ENCODE results near the gene HMGCS1.
"Not testable (repeated sequence)": the region's sequence is repeated elsewhere in the genome, so short reads cannot be mapped to it uniquely, and the experiment has no call there.

The HMGCS1 gene

DNA sequence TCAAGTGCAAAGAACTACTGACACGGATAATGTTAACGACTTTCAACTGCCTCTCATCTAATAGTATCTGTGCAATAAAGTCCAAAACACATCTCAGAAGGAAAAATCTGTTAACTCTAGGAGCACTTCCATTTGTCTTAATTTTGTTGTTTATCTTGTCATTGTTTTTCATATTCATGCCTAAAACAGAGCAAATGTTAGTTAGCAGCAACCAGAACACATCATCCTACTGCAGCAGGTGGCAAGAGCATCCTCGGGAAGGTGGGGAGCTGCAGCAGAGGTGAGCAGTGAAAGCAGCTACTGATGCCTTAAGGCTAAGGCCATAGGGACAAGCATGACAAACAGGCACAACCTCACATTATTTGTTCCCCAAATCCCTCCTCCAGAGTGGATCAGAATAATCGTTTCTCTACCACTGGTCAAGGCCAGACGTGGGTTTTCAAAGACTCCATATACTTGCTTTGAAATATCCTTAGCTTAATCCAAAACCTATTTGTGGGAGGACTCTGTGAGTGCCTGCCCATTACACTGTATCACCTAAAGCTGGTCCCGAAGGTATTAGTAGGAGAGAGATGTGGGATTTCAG lies 1.0 kb downstream of the HMGCS1 start:
- no peak for DNase-seq

DNA sequence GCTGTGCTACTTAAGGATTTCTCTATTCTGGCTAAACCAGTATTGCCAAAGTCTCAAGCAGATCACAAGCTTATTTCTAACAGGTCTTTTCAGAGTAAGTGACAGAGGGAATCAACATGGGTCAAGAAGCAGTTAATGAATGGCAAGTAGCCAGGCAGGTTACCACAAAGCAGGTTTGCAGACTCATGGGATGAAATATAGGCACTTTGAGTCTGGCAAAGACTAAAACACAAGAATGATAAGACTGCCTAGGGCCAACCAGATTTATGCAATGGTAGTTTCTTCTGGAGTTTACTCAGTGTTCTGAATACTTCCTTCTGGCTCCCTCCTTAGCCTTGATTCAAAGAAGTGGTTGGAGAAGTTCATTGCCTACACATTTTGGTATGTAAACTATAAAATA lies 3.6 kb downstream of the HMGCS1 start:
- DNase-seq: no peak

- no peak for DNase-seq
Observed at GRCh38 chr5:43309122-43309521, 4.1 kb downstream of the HMGCS1 start.

DNA sequence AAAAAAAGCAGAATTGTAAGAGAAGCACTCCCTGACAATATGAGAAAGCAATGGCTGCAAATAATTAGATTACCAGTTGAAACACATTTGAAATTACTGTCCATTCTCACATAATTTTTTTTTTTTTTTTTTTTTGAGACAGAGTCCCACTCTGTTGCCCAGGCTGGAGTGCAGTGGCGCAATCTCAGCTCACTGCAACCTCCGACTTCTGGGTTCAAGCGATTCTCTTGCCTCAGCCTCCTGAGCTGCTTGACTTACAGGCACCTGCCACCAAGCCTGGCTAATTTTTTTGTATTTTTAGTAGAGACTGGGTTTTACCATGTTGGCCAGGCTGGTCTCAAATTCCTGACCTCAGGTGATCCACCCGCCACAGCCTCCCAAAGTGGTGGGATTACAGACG lies 6.3 kb downstream of the HMGCS1 start:
- not testable (repeated sequence) for DNase-seq

GRCh38 chr5:43305948-43306565 lies 7.2 kb downstream of the HMGCS1 start:
- DNase-seq: no peak

DNA sequence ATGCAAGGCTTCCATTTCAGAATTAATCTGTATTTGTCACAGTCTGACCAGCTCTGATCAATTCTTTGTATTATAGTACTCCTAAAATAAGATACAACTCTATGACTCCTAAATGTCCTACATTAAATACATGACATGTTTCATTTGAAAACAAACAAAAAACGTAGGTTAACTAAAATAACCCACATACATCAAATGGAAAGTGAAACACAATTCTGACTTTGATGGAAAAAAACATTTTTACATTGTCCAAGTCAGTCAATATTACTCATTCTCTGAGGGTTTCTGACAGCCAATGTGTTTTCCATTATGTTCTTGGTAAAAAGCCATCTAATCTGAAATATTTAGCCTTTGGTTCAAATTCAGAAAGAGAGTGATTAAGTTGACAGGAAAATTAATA lies 8.7 kb downstream of the HMGCS1 start:
- DNase-seq: no peak

- DNase-seq: no peak
Observed at GRCh38 chr5:43303242-43303641, 10.0 kb downstream of the HMGCS1 start.

- DNase-seq: no peak
Observed at GRCh38 chr5:43302481-43302880, 10.7 kb downstream of the HMGCS1 start.

DNA sequence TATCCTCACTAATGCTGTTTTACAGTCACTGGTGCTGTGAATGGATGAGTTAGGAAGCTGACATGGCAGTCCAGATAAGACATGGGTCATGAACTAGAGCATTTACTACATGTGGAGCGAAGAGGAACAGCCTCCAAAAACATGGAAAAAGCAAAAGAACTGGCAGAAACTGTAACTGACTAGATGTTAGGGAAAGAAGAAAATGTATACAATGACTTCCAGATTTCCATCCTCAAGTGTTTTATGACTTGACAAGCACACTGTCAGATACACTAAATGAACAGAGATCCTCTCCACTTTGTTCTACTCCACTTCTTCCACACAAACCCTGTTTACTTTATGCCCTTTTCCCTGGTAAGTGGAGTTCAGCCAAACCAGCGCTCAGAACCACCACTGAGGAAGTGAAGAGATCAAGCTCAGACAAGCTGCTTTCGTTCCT lies 11.5 kb downstream of the HMGCS1 start:
- DNase-seq: no peak

DNA sequence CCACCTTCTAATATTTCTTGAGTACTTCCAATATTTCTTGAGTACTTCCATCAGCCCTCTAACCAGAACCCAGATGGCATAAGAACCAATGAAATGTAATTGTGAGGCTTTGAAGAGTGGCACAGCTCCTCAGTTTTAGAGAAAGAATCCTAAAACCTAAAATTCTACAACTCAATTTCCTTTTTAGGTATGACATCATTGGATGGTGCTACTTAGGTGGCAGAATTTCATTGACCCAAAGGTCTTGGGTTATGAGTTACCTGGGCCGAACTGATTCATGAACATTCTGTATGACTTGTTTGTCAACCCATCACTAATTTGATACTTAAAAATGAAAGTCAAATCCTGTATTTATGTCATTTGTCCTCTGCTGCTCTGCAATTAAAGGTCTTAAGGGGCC lies 13.1 kb downstream of the HMGCS1 start:
- no peak for DNase-seq

DNA sequence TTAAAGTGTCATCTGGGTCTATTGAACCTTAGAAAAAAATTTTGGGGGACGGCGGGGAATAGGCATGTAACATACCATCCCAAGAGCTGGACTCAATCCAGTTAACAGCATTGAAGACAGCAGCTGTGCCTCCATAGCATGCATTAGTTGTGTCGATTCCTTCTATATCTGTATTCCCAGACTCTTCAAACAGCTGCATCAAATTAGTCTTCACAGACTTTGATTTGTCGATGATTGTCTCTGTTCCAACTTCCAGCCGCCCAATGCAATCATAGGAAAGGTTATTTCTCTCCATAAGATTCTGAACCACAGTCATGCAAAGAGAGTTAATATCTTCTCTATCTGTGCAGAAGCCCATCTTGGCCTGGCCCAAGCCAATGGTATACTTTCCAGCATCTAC lies 14.8 kb downstream of the HMGCS1 start:
- DNase-seq: no peak

DNA sequence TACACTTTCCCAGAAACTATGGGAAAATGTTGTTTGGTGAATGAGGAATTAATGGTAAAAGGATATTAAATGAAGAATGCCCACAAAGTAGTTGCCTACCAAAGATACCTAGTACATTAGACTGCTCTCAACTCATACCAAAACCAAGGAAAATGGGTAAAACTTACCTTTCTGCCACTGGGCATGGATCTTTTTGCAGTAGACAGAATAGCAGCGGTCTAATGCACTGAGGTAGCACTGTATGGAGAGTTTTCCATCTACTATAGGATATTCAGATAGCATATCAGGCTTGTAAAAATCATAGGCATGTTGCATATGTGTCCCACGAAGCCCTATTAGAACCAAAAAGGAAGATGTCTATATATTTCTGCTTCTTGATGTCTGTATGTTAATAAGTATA lies 16.4 kb downstream of the HMGCS1 start:
- no peak for DNase-seq

- DNase-seq: no peak
Observed at GRCh38 chr5:43295202-43295601, 18.0 kb downstream of the HMGCS1 start.

DNA sequence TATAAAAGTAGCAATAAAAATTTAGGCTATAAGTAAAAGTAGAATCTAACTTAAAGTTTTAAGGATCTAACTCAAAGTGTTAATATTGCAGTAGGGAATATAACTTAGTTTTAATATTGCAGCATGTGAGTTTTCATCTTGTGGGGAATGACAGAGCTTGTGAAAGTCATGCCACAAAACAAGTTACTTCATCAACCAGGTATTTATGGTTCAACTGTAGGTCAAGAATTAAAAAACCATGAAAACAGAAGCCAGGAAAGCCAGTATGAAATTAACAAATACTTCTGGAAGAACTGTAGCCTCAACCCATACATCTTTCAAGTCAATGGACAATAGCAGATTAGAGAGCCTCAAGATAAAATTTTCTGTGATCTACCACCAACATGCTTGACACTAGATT lies 19.0 kb downstream of the HMGCS1 start:
- DNase-seq: no peak

GRCh38 chr5:43290726-43291125 lies 22.5 kb downstream of the HMGCS1 start:
- DNase-seq: no peak

- no peak for DNase-seq
Observed at GRCh38 chr5:43288269-43288831, 24.9 kb downstream of the HMGCS1 start.

DNA sequence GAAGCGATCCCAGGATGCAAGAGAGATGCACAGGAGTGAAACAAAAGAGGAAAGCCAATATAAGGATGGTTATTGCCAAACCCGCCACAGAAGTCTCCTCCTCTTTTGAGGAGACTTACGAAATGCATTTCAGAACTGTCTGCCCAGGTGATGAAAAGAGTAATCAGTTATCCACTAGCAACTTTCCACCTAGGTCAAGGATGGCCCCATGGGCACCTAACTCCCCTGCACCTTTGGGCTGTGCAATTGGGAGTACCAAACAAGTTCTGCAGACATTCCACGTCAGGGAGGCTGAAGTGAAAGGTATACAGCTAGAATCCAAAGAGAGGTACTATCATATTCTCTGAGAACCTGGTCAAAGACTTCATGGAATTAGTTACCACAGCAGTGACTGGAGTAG lies 25.7 kb downstream of the HMGCS1 start:
- no peak for DNase-seq

DNA sequence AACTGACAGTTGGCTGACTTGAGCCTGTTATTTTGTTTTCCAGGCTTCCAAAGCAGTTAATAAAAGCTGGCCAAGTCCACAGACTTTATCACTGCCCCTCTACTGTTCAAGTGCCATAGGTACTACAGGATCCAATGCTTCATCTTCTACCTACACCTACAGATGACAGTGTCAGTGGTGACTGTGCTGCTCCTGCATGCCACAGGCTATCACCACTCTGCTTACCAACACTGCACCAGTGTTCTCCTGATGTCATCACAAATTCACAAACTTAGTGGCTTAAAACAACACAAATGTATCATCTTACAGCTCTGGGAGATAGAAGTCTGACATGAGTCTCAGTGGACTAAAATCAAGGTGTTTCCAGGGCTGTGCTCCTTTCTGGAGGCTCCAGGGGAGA lies 26.6 kb downstream of the HMGCS1 start:
- no peak for DNase-seq

- no peak for DNase-seq
Observed at GRCh38 chr5:43281840-43282658, 31.2 kb downstream of the HMGCS1 start.

DNA sequence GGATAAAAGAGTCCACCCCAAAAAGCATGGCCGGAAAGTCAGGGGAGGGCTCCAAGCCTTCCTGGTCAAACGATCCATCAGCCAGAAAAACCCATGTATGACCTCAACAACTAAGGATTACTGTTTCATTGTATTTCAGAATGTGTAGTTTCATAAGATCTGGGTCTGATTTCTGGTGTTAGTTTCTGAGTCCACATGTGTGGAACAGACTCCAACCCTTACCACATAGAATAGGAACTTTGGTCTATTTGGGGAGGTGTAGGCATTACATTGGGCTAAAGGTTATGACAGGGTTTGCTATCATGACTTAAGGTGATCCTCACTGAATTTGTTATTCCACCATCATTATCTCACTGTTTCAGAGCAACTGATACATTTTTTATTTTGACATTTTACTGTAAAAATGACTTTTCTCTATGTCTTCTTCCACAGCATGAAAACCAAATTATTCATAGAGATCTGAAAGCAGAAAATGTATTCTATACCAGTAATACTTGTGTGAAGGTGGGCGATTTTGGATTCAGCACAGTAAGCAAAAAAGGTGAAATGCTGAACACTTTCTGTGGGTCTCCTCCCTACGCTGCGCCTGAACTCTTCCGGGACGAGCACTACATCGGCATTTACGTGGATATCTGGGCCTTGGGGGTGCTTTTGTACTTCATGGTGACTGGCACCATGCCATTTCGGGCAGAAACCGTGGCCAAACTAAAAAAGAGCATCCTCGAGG lies 33.5 kb downstream of the HMGCS1 start:
- no peak for DNase-seq

GRCh38 chr5:43275391-43275790 lies 37.8 kb downstream of the HMGCS1 start:
- DNase-seq: no peak

GRCh38 chr5:43274435-43275114 lies 38.6 kb downstream of the HMGCS1 start:
- DNase-seq: no peak

DNA sequence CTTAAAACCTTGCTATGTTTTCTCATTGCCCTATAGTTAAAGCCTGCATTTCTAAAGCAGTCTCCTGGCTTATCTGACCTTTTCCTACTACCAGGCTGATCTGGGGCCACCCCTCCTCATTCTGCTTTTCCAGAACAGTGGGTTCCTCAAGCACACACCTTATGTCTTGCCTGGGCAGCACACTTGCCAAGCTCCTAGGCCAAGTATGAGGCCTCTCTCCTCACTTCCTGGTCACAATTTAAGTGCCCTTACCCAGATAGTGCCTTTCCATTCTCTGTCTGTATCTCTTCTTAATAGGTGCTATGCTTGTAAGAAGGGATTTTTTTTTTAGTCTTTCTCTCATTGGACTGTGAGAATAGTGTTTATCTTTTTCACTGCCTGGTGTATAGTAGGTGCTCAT lies 39.7 kb downstream of the HMGCS1 start:
- no peak for DNase-seq

Measured in CD4-positive, alpha-beta T cell treated with Interferon gamma for 1 hour (primary cell).